T-cell (primary cell): ENCODE measurements around the gene LMOD1. TPM values are rescaled to one million over a fixed set of nuclear protein-coding genes. Genes with fewer than 3 reads are reported as not detected.

Experiments used
- ATAC-seq, 4 experiments: fragments of 200-7000 bp in 3 of 4; fragments of 150-1000 bp in 1 of 4; cut with Tn5 transposase; replicated peaks in 1 of 4; 1 replicate in 3 of 4; 2 replicates in 1 of 4; pipeline ENCODE4 v1.10.0; 2021; ENCODE audit warnings: moderate library complexity in 3 of 4, mild to moderate bottlenecking in 2 of 4, moderate number of reproducible peaks in 1 of 4
- CTCF ChIA-PET, 2 donors: fragments of 300-600 bp; sonication (Branson Sonifier 250); formaldehyde crosslinking; loops; one replicate each; lab custom pipeline; 2022; ENCODE audit warnings: antibody characterized with exemption in 2 of 2; lab: Charles Lee
- POLR2A ChIA-PET, 2 donors: fragments of 300-600 bp; sonication (Branson Sonifier 250); formaldehyde crosslinking; loops; one replicate each; lab custom pipeline; 2022; ENCODE audit warnings: antibody characterized with exemption in 2 of 2; lab: Charles Lee
- DNase-seq, 35 experiments: peaks; one replicate each; pipeline versions ENCODE4 v3.0.0 to v3.0.0-alpha.2; 2013 to 2023
- H3K27ac ChIP-seq: one replicate; pipeline ENCODE4 v1.5.1; 2013; ENCODE audit warnings: low read length
- H3K27me3 ChIP-seq, 2 experiments: replicated peaks in 1 of 2; 1 replicate in 1 of 2; 2 replicates in 1 of 2; pipeline versions ENCODE4 v1.6.1 to v1.7.0; 2013; ENCODE audit warnings: low read length in 1 of 2, mixed read lengths in 1 of 2; ENCODE audit not compliant: control insufficient read depth in 2 of 2, insufficient read depth in 2 of 2; ENCODE audit errors: extremely low read depth in 1 of 2
- H3K36me3 ChIP-seq, 2 donors: 1 replicate in 1 of 2; 2 replicates in 1 of 2; pipeline versions ENCODE4 v1.6.1 to v1.7.0; 2013; ENCODE audit warnings: low read length in 1 of 2; ENCODE audit not compliant: control insufficient read depth in 2 of 2, insufficient read depth in 1 of 2; ENCODE audit errors: extremely low read depth in 1 of 2
- H3K4me1 ChIP-seq, 2 experiments: 1 replicate in 1 of 2; 2 replicates in 1 of 2; pipeline versions ENCODE4 v1.6.1 to v1.7.0; 2013; ENCODE audit warnings: low read length in 2 of 2, mixed read lengths in 1 of 2; ENCODE audit not compliant: insufficient read depth in 2 of 2, control insufficient read depth in 1 of 2; ENCODE audit errors: extremely low read depth in 1 of 2
- H3K4me3 ChIP-seq, 2 donors: 1 replicate in 1 of 2; 2 replicates in 1 of 2; pipeline versions ENCODE4 v1.5.1 to v1.7.0; 2013; ENCODE audit warnings: mild to moderate bottlenecking in 2 of 2, low read length in 1 of 2, moderate library complexity in 1 of 2; ENCODE audit not compliant: control insufficient read depth in 1 of 2; ENCODE audit errors: extremely low read depth in 1 of 2
- H3K9me3 ChIP-seq: 2 replicates; pipeline ENCODE4 v1.7.0; 2013
- H3K27ac Mint-ChIP-seq, 2 donors: one replicate each; pipeline ENCODE4 v1.8.0; 2020 to 2021; ENCODE audit warnings: mild to moderate bottlenecking in 2 of 2, mixed read lengths in 2 of 2
- H3K27me3 Mint-ChIP-seq, 2 donors: one replicate each; pipeline ENCODE4 v1.8.0; 2021 to 2022; ENCODE audit warnings: mixed read lengths in 2 of 2
- H3K36me3 Mint-ChIP-seq: one replicate; pipeline ENCODE4 v1.8.0; 2021; ENCODE audit warnings: mixed read lengths
- H3K4me1 Mint-ChIP-seq, 3 donors: one replicate each; pipeline ENCODE4 v1.8.0; 2020 to 2022; ENCODE audit warnings: mixed read lengths in 3 of 3, mild to moderate bottlenecking in 1 of 3
- H3K4me3 Mint-ChIP-seq, 3 donors: one replicate each; pipeline ENCODE4 v1.8.0; 2020 to 2022; ENCODE audit warnings: mild to moderate bottlenecking in 3 of 3, mixed read lengths in 3 of 3, moderate library complexity in 3 of 3
- H3K9me3 Mint-ChIP-seq, 3 donors: one replicate each; pipeline ENCODE4 v1.8.0; 2020 to 2022; ENCODE audit warnings: mixed read lengths in 3 of 3
- WGBS: methylation state at CpG from one replicate; pipeline ENCODE4 v1.1.5; 2013; ENCODE audit warnings: missing lambda C conversion rate; ENCODE audit not compliant: insufficient coverage; 5-methylcytosine and 5-hydroxymethylcytosine counted together
- total RNA-seq, 35 experiments: library from RNA in 6 of 35; stranded (reverse) in 6 of 35; fragments of 120-200 nt in 1 of 35; gene quantifications; one replicate each; pipeline versions ENCODE4 v1.2.1 to v1.2.4 and lab custom pipeline; 2013 to 2026

Gene LMOD1
- total RNA-seq, 5 donors from 2014 or later (not counting 1 experiment from before 2014, with no cell fraction given), result 0.10 to 0.29 (median 0.16) TPM; not detected in 2

GRCh38 chr1:201894343-201895119, 51.8 kb downstream of the LMOD1 start:
- Mint-ChIP-seq H3K27ac (no peak overlapping the region), H3K36me3 (no peaks in the 10 kb centered on the region), H3K9me3 (no peaks in the 10 kb centered on the region), H3K4me3 (no peak overlapping the region), H3K27me3 (peaks cover 31 to 50% of the 10 kb centered on the region in 2 donors), H3K4me1 (peaks cover 9 to 10% (median 9%) of the 10 kb centered on the region in 3 donors)
- DNase-seq (no peak), ATAC-seq (no peak)
- Histone ChIP-seq H3K4me1 (peaks cover 0 to 14% of the 10 kb centered on the region in 2 experiments), H3K9me3 (no peaks in the 10 kb centered on the region), H3K27ac (no peak overlapping the region), H3K4me3 (no peak overlapping the region), H3K27me3 (peaks cover 0 to 51% of the 10 kb centered on the region in 2 experiments), H3K36me3 (no peaks in the 10 kb centered on the region)
- 70% methylated on average over 3 of the region's 5 CpGs for WGBS
- CTCF ChIA-PET, result interaction anchor here (0.6 to 2.9 kb wide), 11 partner anchors 7 to 1401 kb away, joined by 3 to 32 read pairs (median 5); no protein-coding TSS in a partner anchor
- POLR2A ChIA-PET, result interaction anchor here in 1 of 2 donors (0.8 kb wide), 1 partner anchor 1079 kb away, joined by 3 read pairs; no protein-coding TSS in a partner anchor

- POLR2A ChIA-PET, result no interaction called here
- Mint-ChIP-seq H3K4me1 (peaks cover 11 to 13% (median 11%) of the 10 kb centered on the region in 3 donors), H3K27me3 (peaks cover 33 to 49% of the 10 kb centered on the region in 2 donors)
These were observed 52.9 kb downstream of the LMOD1 start for GRCh38 chr1:201893431-201893830.

GRCh38 chr1:201892211-201892610, 54.1 kb downstream of the LMOD1 start:
- Mint-ChIP-seq H3K4me3 (no peak overlapping the region), H3K36me3 (no peaks in the 10 kb centered on the region), H3K27me3 (peaks cover 33 to 59% of the 10 kb centered on the region in 2 donors), H3K9me3 (no peaks in the 10 kb centered on the region), H3K27ac (no peak overlapping the region), H3K4me1 (peaks cover 11 to 13% (median 13%) of the 10 kb centered on the region in 3 donors)
- peaks cover 5 to 69% of the 10 kb centered on the region in 2 experiments for H3K27me3 ChIP-seq
- H3K4me3 ChIP-seq, result no peak overlapping the region
- no peaks in the 10 kb centered on the region for H3K9me3 ChIP-seq
- ChIA-PET CTCF (interaction anchor here in 1 of 2 donors (0.6 kb wide), 1 partner anchor 53 kb away, joined by 3 read pairs; no protein-coding TSS in a partner anchor), POLR2A (interaction anchor here in 1 of 2 donors (0.5 kb wide), 1 partner anchor 48 kb away, joined by 5 read pairs; no protein-coding TSS in a partner anchor)
- WGBS, result 86% methylated on average over 5 of the region's 6 CpGs
- no peaks in the 10 kb centered on the region for H3K36me3 ChIP-seq
- H3K4me1 ChIP-seq, result peaks cover 3 to 29% of the 10 kb centered on the region in 2 experiments
- H3K27ac ChIP-seq, result no peak overlapping the region
- DNase-seq, result no peak
- no peak for ATAC-seq

More at GRCh38 chr1:201893431-201893830, 52.9 kb downstream of the LMOD1 start:
- no peak overlapping the region for H3K27ac Mint-ChIP-seq
- H3K4me3 ChIP-seq, result no peak overlapping the region
- WGBS, result 67% methylated on average over 3 of the region's 3 CpGs
- no peak overlapping the region for H3K27ac ChIP-seq
- no peaks in the 10 kb centered on the region for H3K9me3 ChIP-seq
- H3K9me3 Mint-ChIP-seq, result no peaks in the 10 kb centered on the region
- peaks cover 2 to 60% of the 10 kb centered on the region in 2 experiments for H3K27me3 ChIP-seq
- H3K4me1 ChIP-seq, result peaks cover 2 to 24% of the 10 kb centered on the region in 2 experiments
- H3K36me3 Mint-ChIP-seq, result no peaks in the 10 kb centered on the region
- DNase-seq (no peak), ATAC-seq (no peak)
- H3K36me3 ChIP-seq, result no peaks in the 10 kb centered on the region
- CTCF ChIA-PET, result interaction anchor here (0.5 to 1.3 kb wide), 3 partner anchors 79 to 372 kb away, joined by 3 to 4 read pairs (median 3); no protein-coding TSS in a partner anchor
- no peak overlapping the region for H3K4me3 Mint-ChIP-seq

- Mint-ChIP-seq H3K36me3 (no peaks in the 10 kb centered on the region), H3K9me3 (no peaks in the 10 kb centered on the region), H3K4me1 (peaks cover 11 to 16% (median 13%) of the 10 kb centered on the region in 3 donors), H3K4me3 (no peak overlapping the region), H3K27me3 (peaks cover 33 to 66% of the 10 kb centered on the region in 2 donors), H3K27ac (no peak overlapping the region)
- Histone ChIP-seq H3K9me3 (no peaks in the 10 kb centered on the region), H3K36me3 (no peaks in the 10 kb centered on the region), H3K4me1 (peaks cover 3 to 27% of the 10 kb centered on the region in 2 experiments), H3K27ac (no peak overlapping the region), H3K4me3 (no peak overlapping the region), H3K27me3 (peaks cover 5 to 71% of the 10 kb centered on the region in 2 experiments)
- WGBS, result 71% methylated on average over 4 of the region's 5 CpGs
- DNase-seq (no peak), ATAC-seq (no peak)
- POLR2A ChIA-PET, result no interaction called here
- CTCF ChIA-PET, result interaction anchor here in 1 of 2 donors (0.9 kb wide), 1 partner anchor 11 kb away, joined by 3 read pairs; no protein-coding TSS in a partner anchor
These were observed 54.8 kb downstream of the LMOD1 start for GRCh38 chr1:201891451-201892045.

- H3K36me3 ChIP-seq, result no peaks in the 10 kb centered on the region
- peak overlapping the region in 1 of 3 donors; percentile 27 for H3K4me3 Mint-ChIP-seq
- H3K9me3 ChIP-seq, result no peaks in the 10 kb centered on the region
- ChIA-PET POLR2A (no interaction called here), CTCF (interaction anchor here in 1 of 2 donors (0.9 kb wide), 1 partner anchor 11 kb away, joined by 3 read pairs; no protein-coding TSS in a partner anchor)
- no peaks in the 10 kb centered on the region for H3K9me3 Mint-ChIP-seq
- 63% methylated on average over 3 of the region's 3 CpGs for WGBS
- peaks cover 3 to 21% of the 10 kb centered on the region in 2 experiments for H3K4me1 ChIP-seq
- H3K36me3 Mint-ChIP-seq, result no peaks in the 10 kb centered on the region
- no peak overlapping the region for H3K27ac Mint-ChIP-seq
- DNase-seq (no peak), ATAC-seq (no peak)
- peaks cover 5 to 71% of the 10 kb centered on the region in 2 experiments for H3K27me3 ChIP-seq
- H3K4me1 Mint-ChIP-seq, result peaks cover 6 to 11% (median 8%) of the 10 kb centered on the region in 3 donors
- peaks cover 33 to 66% of the 10 kb centered on the region in 2 donors for H3K27me3 Mint-ChIP-seq
- H3K4me3 ChIP-seq, result no peak overlapping the region
- H3K27ac ChIP-seq, result no peak overlapping the region
These were observed 55.4 kb downstream of the LMOD1 start for GRCh38 chr1:201890806-201891450.
